Ishikawa (cell line): ENCODE measurements around the gene IFNA1.

ENCODE experiments used
- CEBPB ChIP-seq: IDR thresholded peaks from 2 replicates; pipeline ENCODE4 v1.6.1; 2012
- CREB1 ChIP-seq: IDR thresholded peaks from 2 replicates; pipeline ENCODE4 v1.6.1; 2012; ENCODE audit warnings: low read depth
- EGR1 ChIP-seq: IDR thresholded peaks from 2 replicates; pipeline ENCODE4 v1.6.1; 2012
- EP300 ChIP-seq: IDR thresholded peaks from 2 replicates; pipeline ENCODE4 v1.6.1; 2012; ENCODE audit warnings: borderline replicate concordance
- FOXM1 ChIP-seq: IDR thresholded peaks from 2 replicates; pipeline ENCODE4 v1.6.1; 2012; ENCODE audit warnings: low read depth, borderline replicate concordance
- NFIC ChIP-seq: IDR thresholded peaks from 2 replicates; pipeline ENCODE4 v1.6.1; 2012
- RAD21 ChIP-seq: IDR thresholded peaks from 2 replicates; pipeline ENCODE4 v1.6.1; 2012; ENCODE audit warnings: low read depth
- TAF1 ChIP-seq: IDR thresholded peaks from 2 replicates; pipeline ENCODE4 v1.6.1; 2012; ENCODE audit warnings: low read depth, mild to moderate bottlenecking
- TCF12 ChIP-seq: IDR thresholded peaks from 2 replicates; pipeline ENCODE4 v1.6.1; 2012; ENCODE audit warnings: low read depth
- TEAD4 ChIP-seq: IDR thresholded peaks from 2 replicates; pipeline ENCODE4 v1.6.1; 2012
- YY1 ChIP-seq: IDR thresholded peaks from 2 replicates; pipeline ENCODE4 v1.6.1; 2012; ENCODE audit warnings: low read depth
- ZBTB7A ChIP-seq: IDR thresholded peaks from 2 replicates; pipeline ENCODE4 v1.6.1; 2012; ENCODE audit warnings: low read depth
- TF ChIP-seq, protein P1 (sequence below): IDR thresholded peaks from 2 replicates; pipeline ENCODE4 v1.6.1; 2012
- TF ChIP-seq, protein P2 (sequence below): IDR thresholded peaks from 2 replicates; pipeline ENCODE4 v1.6.1; 2012; ENCODE audit warnings: low read depth, mild to moderate bottlenecking
- TF ChIP-seq, protein P3 (sequence below): IDR thresholded peaks from 2 replicates; pipeline ENCODE4 v1.6.1; 2012

Gene IFNA1

GRCh38 chr9:21429191-21429590 lies 11.0 kb upstream of the IFNA1 start:
- no peak for TF ChIP-seq CREB1
- TF ChIP-seq NFIC = no peak
- TF ChIP-seq CEBPB = no peak
- TF ChIP-seq EP300 = no peak
- TF ChIP-seq, protein P1, sequence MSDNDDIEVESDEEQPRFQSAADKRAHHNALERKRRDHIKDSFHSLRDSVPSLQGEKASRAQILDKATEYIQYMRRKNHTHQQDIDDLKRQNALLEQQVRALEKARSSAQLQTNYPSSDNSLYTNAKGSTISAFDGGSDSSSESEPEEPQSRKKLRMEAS = no peak
- TF ChIP-seq YY1 = no peak
- no peak for TF ChIP-seq TEAD4
- TF ChIP-seq EGR1 = no peak
- TF ChIP-seq TCF12 = no peak

GRCh38 chr9:21432672-21433425 lies 7.4 kb upstream of the IFNA1 start:
- TF ChIP-seq TEAD4 (no peak), NFIC (no peak), FOXM1 (no peak), CEBPB (no peak), TCF12 (no peak), EGR1 (no peak), TAF1 (no peak), EP300 (no peak), YY1 (no peak), CREB1 (no peak), ZBTB7A (no peak), RAD21 (no peak)
- TF ChIP-seq, protein P1 = no peak
- TF ChIP-seq, protein P2, sequence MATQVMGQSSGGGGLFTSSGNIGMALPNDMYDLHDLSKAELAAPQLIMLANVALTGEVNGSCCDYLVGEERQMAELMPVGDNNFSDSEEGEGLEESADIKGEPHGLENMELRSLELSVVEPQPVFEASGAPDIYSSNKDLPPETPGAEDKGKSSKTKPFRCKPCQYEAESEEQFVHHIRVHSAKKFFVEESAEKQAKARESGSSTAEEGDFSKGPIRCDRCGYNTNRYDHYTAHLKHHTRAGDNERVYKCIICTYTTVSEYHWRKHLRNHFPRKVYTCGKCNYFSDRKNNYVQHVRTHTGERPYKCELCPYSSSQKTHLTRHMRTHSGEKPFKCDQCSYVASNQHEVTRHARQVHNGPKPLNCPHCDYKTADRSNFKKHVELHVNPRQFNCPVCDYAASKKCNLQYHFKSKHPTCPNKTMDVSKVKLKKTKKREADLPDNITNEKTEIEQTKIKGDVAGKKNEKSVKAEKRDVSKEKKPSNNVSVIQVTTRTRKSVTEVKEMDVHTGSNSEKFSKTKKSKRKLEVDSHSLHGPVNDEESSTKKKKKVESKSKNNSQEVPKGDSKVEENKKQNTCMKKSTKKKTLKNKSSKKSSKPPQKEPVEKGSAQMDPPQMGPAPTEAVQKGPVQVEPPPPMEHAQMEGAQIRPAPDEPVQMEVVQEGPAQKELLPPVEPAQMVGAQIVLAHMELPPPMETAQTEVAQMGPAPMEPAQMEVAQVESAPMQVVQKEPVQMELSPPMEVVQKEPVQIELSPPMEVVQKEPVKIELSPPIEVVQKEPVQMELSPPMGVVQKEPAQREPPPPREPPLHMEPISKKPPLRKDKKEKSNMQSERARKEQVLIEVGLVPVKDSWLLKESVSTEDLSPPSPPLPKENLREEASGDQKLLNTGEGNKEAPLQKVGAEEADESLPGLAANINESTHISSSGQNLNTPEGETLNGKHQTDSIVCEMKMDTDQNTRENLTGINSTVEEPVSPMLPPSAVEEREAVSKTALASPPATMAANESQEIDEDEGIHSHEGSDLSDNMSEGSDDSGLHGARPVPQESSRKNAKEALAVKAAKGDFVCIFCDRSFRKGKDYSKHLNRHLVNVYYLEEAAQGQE = no peak
- TF ChIP-seq, protein P3, sequence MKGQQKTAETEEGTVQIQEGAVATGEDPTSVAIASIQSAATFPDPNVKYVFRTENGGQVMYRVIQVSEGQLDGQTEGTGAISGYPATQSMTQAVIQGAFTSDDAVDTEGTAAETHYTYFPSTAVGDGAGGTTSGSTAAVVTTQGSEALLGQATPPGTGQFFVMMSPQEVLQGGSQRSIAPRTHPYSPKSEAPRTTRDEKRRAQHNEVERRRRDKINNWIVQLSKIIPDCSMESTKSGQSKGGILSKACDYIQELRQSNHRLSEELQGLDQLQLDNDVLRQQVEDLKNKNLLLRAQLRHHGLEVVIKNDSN = no peak

- TF ChIP-seq CREB1 (no peak), NFIC (peak; percentile 43; the same call in 1 of the 2 replicates), TAF1 (no peak), CEBPB (no peak), RAD21 (peak; percentile 42)
These were observed 5.8 kb upstream of the IFNA1 start for GRCh38 chr9:21434202-21435014.

DNA sequence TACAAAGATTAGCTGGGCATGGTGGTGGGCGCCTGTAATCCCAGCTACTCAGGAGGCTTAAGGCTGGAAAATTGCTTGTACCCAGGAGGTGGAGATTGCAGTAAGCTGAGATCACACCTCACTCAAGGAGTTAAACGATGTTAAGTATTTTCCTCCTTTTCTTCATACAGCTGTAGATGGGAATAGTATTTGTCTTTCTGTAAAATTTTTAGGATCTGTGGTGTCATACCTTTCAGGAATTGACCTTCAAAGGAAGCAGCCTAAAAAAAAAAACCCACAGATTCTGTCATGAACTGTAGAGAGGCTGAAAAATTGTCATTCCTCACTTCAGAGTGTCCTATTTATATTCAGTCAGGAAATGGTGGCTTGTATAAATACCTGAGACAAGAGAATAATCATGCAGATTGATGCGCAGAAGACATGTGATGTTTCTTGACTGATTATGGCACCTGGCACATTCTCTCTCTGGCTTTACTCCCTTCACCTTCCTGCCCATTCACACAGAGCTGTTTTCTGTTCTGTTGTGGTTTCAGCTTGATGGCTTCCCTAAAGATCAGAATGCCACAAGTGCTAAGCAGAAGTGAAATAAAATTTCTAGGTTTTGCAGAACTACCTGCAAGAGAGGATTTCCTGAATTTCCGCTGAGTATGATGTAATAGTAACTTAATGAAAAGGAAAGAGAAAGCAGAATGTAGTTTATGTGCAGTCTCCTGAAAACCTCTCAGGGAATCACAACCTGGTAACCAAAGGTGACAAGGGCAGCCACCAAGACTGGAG lies 3.8 kb downstream of the IFNA1 start:
- TF ChIP-seq FOXM1 (no peak), CEBPB (no peak), EGR1 (no peak), YY1 (no peak), ZBTB7A (no peak), NFIC (no peak), TAF1 (no peak), RAD21 (no peak)
- TF ChIP-seq, protein P3 = no peak
- TF ChIP-seq, protein P2 = no peak
- TF ChIP-seq, protein P1 = no peak
